Activated T-helper 2 cell treated with anti-CD3 and anti-CD28 coated beads, Interferon-gamma antibody, Interleukin-2, Interleukin-4, amounts not matched to agents 10 μg/mL and 5 μg/mL and 100 μg/mL, durations not matched to agents 14 hours and 24 hours and 36 hours (primary cell): ENCODE results near the gene TMEM208. TPM values are rescaled to one million over a fixed set of nuclear protein-coding genes. Genes with fewer than 3 reads are reported as not detected.

Experiments used
- DNase-seq: peaks from one replicate; pipeline ENCODE4 v3.0.0; 2021; ENCODE audit warnings: low spot score
- H3K27ac Mint-ChIP-seq: one replicate; pipeline ENCODE4 v1.8.0; 2021; ENCODE audit warnings: mixed read lengths
- H3K27me3 Mint-ChIP-seq: one replicate; pipeline ENCODE4 v1.8.0; 2021; ENCODE audit warnings: low read depth, mixed read lengths
- H3K36me3 Mint-ChIP-seq: one replicate; pipeline ENCODE4 v1.8.0; 2021; ENCODE audit warnings: low read depth, mixed read lengths
- H3K4me1 Mint-ChIP-seq: one replicate; pipeline ENCODE4 v1.8.0; 2021; ENCODE audit warnings: low read depth, mixed read lengths
- H3K4me3 Mint-ChIP-seq: one replicate; pipeline ENCODE4 v1.8.0; 2021; ENCODE audit warnings: low read depth, mild to moderate bottlenecking, moderate library complexity, mixed read lengths
- H3K9me3 Mint-ChIP-seq: one replicate; pipeline ENCODE4 v1.8.0; 2021; ENCODE audit warnings: mixed read lengths
- intact Hi-C: fragments of 100-400 bp; cut with micrococcal nuclease; formaldehyde crosslinking; loops from one replicate; pipeline ENCODE4 v1.15.1; 2023
- total RNA-seq: library from RNA; stranded (reverse); gene quantifications from 2 replicates; pipeline ENCODE4 v1.2.3, GENCODE V29; 2022

The TMEM208 gene
- total RNA-seq, 1 donor from 2014 or later: 55.4 TPM

GRCh38 chr16:67277294-67277998 is 50.5 kb downstream of the TMEM208 start:
- Mint-ChIP-seq H3K27ac (peak overlapping the region; percentile 84), H3K4me3 (peak overlapping the region; percentile 74), H3K9me3 (no peaks in the 10 kb centered on the region), H3K36me3 (peaks cover 17% of the 10 kb centered on the region), H3K27me3 (no peaks in the 10 kb centered on the region), H3K4me1 (peaks cover 24% of the 10 kb centered on the region)
- DNase-seq: no peak
- intact Hi-C loops: no loop called here

- intact Hi-C loops: loop anchor here (2.0 kb wide), 2 partner anchors 31 to 61 kb away; partner anchors contain the start of gene FHOD1
- Mint-ChIP-seq H3K36me3 (peaks cover 19% of the 10 kb centered on the region), H3K4me3 (peak overlapping the region; percentile 84)
Observed at GRCh38 chr16:67277999-67278772, 51.3 kb downstream of the TMEM208 start.

More at GRCh38 chr16:67277999-67278772, 51.3 kb downstream of the TMEM208 start:
- H3K4me1 Mint-ChIP-seq: peaks cover 24% of the 10 kb centered on the region
- DNase-seq: no peak
- H3K27me3 Mint-ChIP-seq: no peaks in the 10 kb centered on the region
- peak overlapping the region; percentile 86 for H3K27ac Mint-ChIP-seq
- H3K9me3 Mint-ChIP-seq: no peaks in the 10 kb centered on the region

Other genes starting within 250 kb of the TMEM208 start
- 29.8 and 30.1 TPM in 2 replicates for gene CES4A, start 238.5 kb upstream of the TMEM208 start, total RNA-seq
- 156 and 159 TPM in 2 replicates for gene CBFB, start 198.0 kb upstream of the TMEM208 start, total RNA-seq
- gene PHAF1, start 117.2 kb upstream of the TMEM208 start, total RNA-seq: 17.4 and 17.8 TPM in 2 replicates
- 5.0 and 5.1 TPM in 2 replicates for gene B3GNT9, start 76.1 kb upstream of the TMEM208 start, total RNA-seq
- gene TRADD, start 67.2 kb upstream of the TMEM208 start, total RNA-seq: 35.0 and 38.3 TPM in 2 replicates
- 26.4 and 26.7 TPM in 2 replicates for gene FBXL8, start 67.2 kb upstream of the TMEM208 start, total RNA-seq
- gene HSF4, start 62.4 kb upstream of the TMEM208 start, total RNA-seq: 33.4 and 33.9 TPM in 2 replicates
- gene NOL3, start 56.6 kb upstream of the TMEM208 start, total RNA-seq: 27.3 and 30.1 TPM in 2 replicates
- gene MATCAP1, start 43.2 kb upstream of the TMEM208 start, total RNA-seq: 57.1 and 59.5 TPM in 2 replicates
- gene EXOC3L1, start 37.0 kb upstream of the TMEM208 start, total RNA-seq: 0.14 TPM in 1 of 2 replicates, not detected in the other
- 132 and 139 TPM in 2 replicates for gene E2F4, start 35.0 kb upstream of the TMEM208 start, total RNA-seq
- 6.8 and 7.1 TPM in 2 replicates for gene ELMO3, start 28.0 kb upstream of the TMEM208 start, total RNA-seq
- 134 and 141 TPM in 2 replicates for gene FHOD1, start 20.4 kb downstream of the TMEM208 start, total RNA-seq
- gene SLC9A5, start 21.8 kb downstream of the TMEM208 start, total RNA-seq: 5.1 and 6.4 TPM in 2 replicates
- gene PLEKHG4, start 52.4 kb downstream of the TMEM208 start, total RNA-seq: 30.4 and 33.4 TPM in 2 replicates
- gene KCTD19, start 99.6 kb downstream of the TMEM208 start, total RNA-seq: 0.87 and 1.2 TPM in 2 replicates
- gene LRRC36, start 99.7 kb downstream of the TMEM208 start, total RNA-seq: 0.60 and 0.89 TPM in 2 replicates
- gene TPPP3, start 166.4 kb downstream of the TMEM208 start, total RNA-seq: not detected in 2 replicates
- gene ZDHHC1, start 189.3 kb downstream of the TMEM208 start, total RNA-seq: 1.4 and 1.5 TPM in 2 replicates
- 1.7 and 2.8 TPM in 2 replicates for gene HSD11B2, start 204.0 kb downstream of the TMEM208 start, total RNA-seq